Measurements from ENCODE around the gene CDH12.

DNA sequence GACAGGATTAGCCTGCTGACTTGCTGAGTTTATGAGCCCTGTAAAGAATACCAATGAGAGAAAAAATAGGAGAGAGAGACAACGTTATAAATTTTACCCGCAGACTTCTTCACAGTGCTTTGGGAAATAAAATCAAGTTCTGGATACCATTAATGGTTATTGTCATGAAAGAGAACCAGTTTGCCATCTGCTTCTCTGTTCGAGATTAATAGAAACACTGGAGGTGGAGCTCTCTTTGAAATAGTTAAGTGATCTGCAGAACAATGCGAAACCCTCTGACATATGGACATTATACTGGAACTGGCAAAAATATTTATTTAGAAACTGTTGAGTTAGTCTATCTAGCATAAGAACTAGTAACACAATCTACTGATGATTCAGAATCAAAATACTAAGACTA, 500.7 kb downstream of the CDH12 start:
- TF ChIP-seq CTCF (IDR thresholded peaks at IDR 0.05) = no peak
- no peak for TF ChIP-seq POLR2A (IDR thresholded peaks at IDR 0.05)

Measured in thyroid gland (tissue), 4 donors.